OCI-LY1 (cell line): ENCODE results near the gene C22orf23.

Experiments
- H2AFZ ChIP-seq: fragments of 200-600 bp; sonication (generic), shearing (Covaris generic); 2 replicates; pipeline ENCODE4 v1.6.0; 2014; ENCODE audit warnings: antibody characterized with exemption, mild to moderate bottlenecking, low read length
- H3F3A ChIP-seq: fragments of 200-600 bp; sonication (generic), shearing (Covaris generic); 2 replicates; pipeline ENCODE4 v1.6.0; 2014; ENCODE audit warnings: mild to moderate bottlenecking, antibody characterized with exemption, low read length, moderate library complexity; ENCODE audit not compliant: insufficient read depth
- H3K27ac ChIP-seq: fragments of 200-600 bp; sonication (generic); 2 replicates; pipeline ENCODE4 v1.5.1; 2014; ENCODE audit warnings: low read length, mixed run types, mild to moderate bottlenecking, low read depth; ENCODE audit not compliant: poor library complexity, severe bottlenecking
- H3K27me3 ChIP-seq: fragments of 200-600 bp; sonication (generic); 2 replicates; pipeline ENCODE4 v1.6.0; 2014; ENCODE audit warnings: antibody characterized with exemption, mild to moderate bottlenecking, low read length, moderate library complexity; ENCODE audit not compliant: insufficient read depth
- H3K36me3 ChIP-seq: fragments of 200-600 bp; sonication (generic); 2 replicates; pipeline ENCODE4 v1.6.1; 2014; ENCODE audit warnings: mild to moderate bottlenecking, antibody characterized with exemption, low read length, moderate library complexity, mixed read lengths; ENCODE audit not compliant: insufficient read depth
- H3K4me1 ChIP-seq: fragments of 200-600 bp; sonication (generic); 2 replicates; pipeline ENCODE4 v1.5.1; 2014; ENCODE audit warnings: mild to moderate bottlenecking, low read length, moderate library complexity; ENCODE audit not compliant: insufficient read depth, severe bottlenecking
- H3K4me2 ChIP-seq: fragments of 200-600 bp; sonication (generic), shearing (Covaris generic); 2 replicates; pipeline ENCODE4 v1.6.1; 2014; ENCODE audit warnings: low read length
- H3K4me3 ChIP-seq: fragments of 200-600 bp; sonication (generic); 2 replicates; pipeline ENCODE4 v1.5.1; 2014; ENCODE audit warnings: low read length, low read depth, mild to moderate bottlenecking, mixed read lengths; ENCODE audit not compliant: poor library complexity, severe bottlenecking
- H3K79me2 ChIP-seq: fragments of 200-600 bp; shearing (Covaris generic); 2 replicates; pipeline ENCODE4 v1.6.1; 2016; ENCODE audit warnings: mixed run types, low read length, mixed read lengths; ENCODE audit not compliant: insufficient read depth
- H3K9ac ChIP-seq: fragments of 200-600 bp; sonication (generic), shearing (Covaris generic); 2 replicates; pipeline ENCODE4 v1.6.1; 2014; ENCODE audit warnings: mild to moderate bottlenecking, low read length, mixed read lengths
- H3K9me2 ChIP-seq: fragments of 200-600 bp; sonication (generic), shearing (Covaris generic); 2 replicates; pipeline ENCODE4 v1.6.1; 2014; ENCODE audit warnings: low read depth, mild to moderate bottlenecking, low read length, mixed read lengths
- H3K9me3 ChIP-seq: fragments of 200-600 bp; shearing (Covaris generic); 2 replicates; pipeline ENCODE4 v1.6.1; 2014; ENCODE audit warnings: low read length, mixed read lengths
- H4K20me1 ChIP-seq: fragments of 200-600 bp; sonication (generic), shearing (Covaris generic); 2 replicates; pipeline ENCODE4 v1.6.0; 2016; ENCODE audit warnings: mild to moderate bottlenecking, low read length; ENCODE audit not compliant: insufficient read depth
- CTCF ChIP-seq: fragments of 200-600 bp; sonication (generic), shearing (Covaris generic); IDR thresholded peaks from 2 replicates; pipeline ENCODE4 v1.5.1; 2017; ENCODE audit warnings: mild to moderate bottlenecking, antibody characterized with exemption, low read length, moderate library complexity, mixed read lengths
- EZH2 ChIP-seq: fragments of 200-600 bp; sonication (generic), shearing (Covaris generic); IDR thresholded peaks from 2 replicates; pipeline ENCODE4 v1.8.0; 2017; ENCODE audit warnings: borderline replicate concordance, mixed run types, mild to moderate bottlenecking, antibody characterized with exemption, low read length, moderate library complexity, mixed read lengths

Gene C22orf23

GRCh38 chr22:37917874-37918548, 35.4 kb downstream of the C22orf23 start:
- Histone ChIP-seq H3F3A (no peaks in the 10 kb centered on the region; the same call in 1 of the 2 replicates), H2AFZ (no peak overlapping the region), H3K4me2 (no peak overlapping the region; the same call in 1 of the 2 replicates), H3K27ac (peak overlapping the region; percentile 67), H3K9me3 (no peaks in the 10 kb centered on the region), H3K79me2 (no peaks in the 10 kb centered on the region), H3K4me1 (peaks cover 16% of the 10 kb centered on the region), H3K27me3 (no peaks in the 10 kb centered on the region), H3K36me3 (no peaks in the 10 kb centered on the region; the same call in 1 of the 2 replicates), H4K20me1 (no peaks in the 10 kb centered on the region), H3K9ac (peak overlapping the region; percentile 21; the same call in 1 of the 2 replicates), H3K9me2 (no peaks in the 10 kb centered on the region), H3K4me3 (no peak overlapping the region)
- TF ChIP-seq CTCF (no peak), EZH2 (no peak)

GRCh38 chr22:37916311-37916710, 37.1 kb downstream of the C22orf23 start:
- no peaks in the 10 kb centered on the region; the same call in 1 of the 2 replicates for H3K36me3 ChIP-seq

GRCh38 chr22:37913233-37913721, 40.1 kb downstream of the C22orf23 start:
- no peaks in the 10 kb centered on the region; the same call in 1 of the 2 replicates for H3F3A ChIP-seq
- peaks cover 6% of the 10 kb centered on the region for H3K4me1 ChIP-seq
- TF ChIP-seq EZH2 (no peak), CTCF (no peak)
- H3K4me3 ChIP-seq = no peak overlapping the region
- no peaks in the 10 kb centered on the region for H3K9me3 ChIP-seq
- no peaks in the 10 kb centered on the region for H4K20me1 ChIP-seq
- H2AFZ ChIP-seq = no peak overlapping the region
- no peaks in the 10 kb centered on the region; the same call in 1 of the 2 replicates for H3K36me3 ChIP-seq
- H3K9me2 ChIP-seq = no peaks in the 10 kb centered on the region
- H3K79me2 ChIP-seq = no peaks in the 10 kb centered on the region
- H3K27me3 ChIP-seq = no peaks in the 10 kb centered on the region
- H3K27ac ChIP-seq = no peak overlapping the region
- H3K9ac ChIP-seq = no peak overlapping the region
- H3K4me2 ChIP-seq = no peak overlapping the region

More at GRCh38 chr22:37916311-37916710, 37.1 kb downstream of the C22orf23 start:
- Histone ChIP-seq H3K9me2 (no peaks in the 10 kb centered on the region), H3K9ac (no peak overlapping the region), H2AFZ (no peak overlapping the region), H3K9me3 (no peaks in the 10 kb centered on the region), H3K27ac (no peak overlapping the region), H3K4me3 (no peak overlapping the region), H3F3A (no peaks in the 10 kb centered on the region; the same call in 1 of the 2 replicates), H4K20me1 (no peaks in the 10 kb centered on the region), H3K79me2 (no peaks in the 10 kb centered on the region), H3K4me2 (no peak overlapping the region), H3K27me3 (no peaks in the 10 kb centered on the region), H3K4me1 (peaks cover 16% of the 10 kb centered on the region)
- TF ChIP-seq EZH2 = no peak
- TF ChIP-seq CTCF = no peak
